CD4-positive, alpha-beta T cell treated with Interleukin-17A for 1 hour (primary cell): ENCODE measurements around the gene THNSL1.
"Not testable (repeated sequence)": the region's sequence is repeated elsewhere in the genome, so short reads cannot be mapped to it uniquely, and the experiment has no call there.

Experiments used
- DNase-seq: peaks from one replicate; pipeline ENCODE4 v3.0.0-alpha.2; 2020

Gene THNSL1

DNA sequence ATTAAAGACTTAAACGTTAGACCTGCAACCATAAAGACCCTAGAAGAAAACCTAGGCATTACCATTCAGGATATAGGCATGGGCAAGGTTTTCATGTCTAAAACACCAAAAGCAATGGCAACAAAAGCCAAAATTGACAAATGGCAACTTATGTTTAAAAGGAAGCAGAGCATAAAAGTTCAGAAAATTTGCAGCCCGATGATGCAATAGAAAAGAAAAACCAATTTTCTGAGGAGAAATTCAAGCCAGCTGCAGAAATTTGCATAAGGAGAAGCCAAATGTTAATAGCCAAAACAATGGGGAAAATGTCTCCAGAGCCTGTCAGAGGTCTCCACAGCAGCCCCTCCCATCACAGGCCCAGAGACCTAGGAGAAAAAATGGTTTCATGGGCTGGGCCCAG, 4.8 kb upstream of the THNSL1 start:
- DNase-seq = not testable (repeated sequence)

DNA sequence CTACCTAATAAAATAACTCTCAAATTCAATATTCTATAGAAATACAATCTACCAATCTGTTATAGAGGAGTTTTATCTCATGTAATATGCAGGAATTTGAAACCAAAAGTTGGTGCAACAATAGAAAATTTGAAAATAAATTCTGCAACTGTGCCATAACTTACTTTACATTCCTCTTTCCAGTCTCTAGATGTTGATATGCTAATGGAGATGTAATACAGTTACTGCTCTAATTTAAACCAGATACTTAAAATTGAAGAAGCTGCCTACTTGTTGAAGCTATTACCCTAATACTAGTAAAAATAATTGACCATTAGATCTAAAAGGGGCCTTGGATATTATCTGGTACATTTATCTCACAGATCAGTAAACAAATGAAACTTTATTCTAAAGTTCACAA, 1.8 kb upstream of the THNSL1 start:
- no peak for DNase-seq

DNA sequence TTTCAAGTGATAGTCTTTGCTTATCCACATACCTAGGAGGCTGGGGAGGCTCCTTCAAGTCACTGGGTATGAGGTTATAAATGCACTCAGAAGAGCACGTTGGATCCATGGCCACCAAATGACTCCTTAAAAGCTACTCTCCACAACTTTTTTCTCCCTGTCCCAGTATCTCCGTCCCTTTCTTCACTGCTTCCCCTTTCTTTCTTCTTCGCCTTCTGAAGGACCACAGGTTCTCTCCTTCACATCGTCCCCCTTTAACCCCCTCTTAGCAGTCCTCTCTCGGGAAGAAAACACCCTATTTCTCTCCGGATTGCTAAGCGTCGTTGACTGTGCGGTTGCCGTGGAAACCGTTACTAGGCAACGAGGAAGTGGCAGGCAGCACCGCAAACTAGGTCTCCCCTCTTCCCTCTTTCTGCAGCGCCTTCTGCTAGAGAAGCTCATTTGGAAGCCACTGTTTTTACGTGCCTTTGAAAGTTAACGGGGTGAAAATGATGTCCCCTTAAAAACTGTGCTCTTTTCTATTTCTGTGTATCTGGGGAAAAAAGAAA, 510 bp upstream of the THNSL1 start, which contains the start of gene ENKUR:
Gene ENKUR (minus strand): TSS at position 331 of the 548 bp plus-strand sequence. CDS start 222 bp downstream, at position 109.
- peak; percentile 94 for DNase-seq

DNA sequence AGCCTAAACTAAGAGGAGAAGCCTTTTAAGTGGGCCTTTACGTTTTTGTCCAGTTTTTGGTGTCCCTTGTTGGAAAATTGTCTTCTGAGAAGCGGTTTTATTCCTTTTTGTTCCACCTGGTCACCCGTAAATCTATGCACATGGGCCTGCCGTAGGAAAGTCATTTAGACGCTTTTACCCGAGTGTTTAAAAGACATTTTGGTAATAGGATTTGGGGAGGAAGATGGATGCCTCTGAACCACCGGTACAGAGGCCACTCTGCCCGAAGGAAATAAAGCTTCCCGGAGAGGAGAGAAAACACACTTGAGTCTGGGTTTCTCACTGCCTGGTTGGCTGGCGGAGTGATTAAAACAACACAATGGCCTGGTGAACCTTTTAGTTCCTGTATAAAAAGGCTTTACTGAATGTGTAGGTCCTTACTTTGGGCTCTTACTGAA, 760 bp downstream of the THNSL1 start:
- DNase-seq = no peak

DNA sequence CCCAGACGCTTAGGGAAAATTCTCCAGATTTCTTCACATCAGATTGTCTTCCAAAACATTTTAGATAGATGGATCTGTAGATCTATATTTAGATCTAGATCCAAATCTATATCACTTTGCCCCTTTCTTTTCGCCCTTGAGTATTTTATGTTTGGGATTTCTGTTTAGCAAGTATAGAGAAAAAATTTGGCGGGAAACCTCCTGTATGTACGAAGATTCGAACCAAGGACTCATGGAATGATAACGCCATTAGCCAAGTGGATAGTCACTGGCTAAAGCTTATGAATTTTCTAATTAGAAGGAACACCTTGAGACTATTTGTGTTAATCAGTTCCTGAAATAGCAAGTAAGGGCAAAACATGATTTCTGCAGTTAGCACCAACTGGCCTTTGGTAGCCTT, 1.2 kb downstream of the THNSL1 start:
- no peak for DNase-seq

DNA sequence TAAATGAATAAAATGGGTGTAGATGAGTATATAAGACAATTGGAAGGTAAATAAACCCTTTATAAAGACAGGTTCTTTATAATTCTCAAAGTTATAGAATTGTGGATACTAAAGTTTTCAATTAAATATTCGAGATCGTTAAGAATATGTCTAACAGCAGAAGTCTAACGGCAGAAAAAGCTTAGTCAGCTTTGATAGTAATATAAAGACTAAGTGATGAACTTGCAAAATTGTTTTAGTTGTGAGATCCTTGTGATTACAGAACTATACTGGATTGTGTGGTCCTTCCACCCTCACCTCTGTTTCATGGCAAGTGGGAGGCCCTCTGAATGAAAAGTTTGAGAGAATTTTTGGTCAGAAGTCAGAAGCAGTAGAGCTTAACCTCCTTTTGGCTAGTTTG, 2.3 kb downstream of the THNSL1 start:
- no peak for DNase-seq

DNA sequence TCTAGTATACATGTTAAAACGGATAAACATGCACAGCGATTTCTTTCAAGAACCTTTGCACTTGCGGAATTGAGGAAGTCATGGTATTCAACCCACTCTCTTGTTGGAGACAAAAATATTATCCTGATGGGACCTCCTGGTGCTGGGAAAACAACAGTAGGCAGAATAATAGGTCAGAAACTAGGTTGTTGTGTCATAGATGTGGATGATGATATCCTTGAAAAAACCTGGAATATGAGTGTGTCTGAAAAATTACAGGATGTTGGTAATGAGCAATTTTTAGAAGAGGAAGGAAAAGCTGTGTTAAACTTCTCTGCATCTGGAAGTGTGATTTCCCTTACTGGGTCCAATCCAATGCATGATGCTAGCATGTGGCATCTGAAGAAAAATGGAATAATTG, 6.9 kb downstream of the THNSL1 start:
- DNase-seq = no peak

DNA sequence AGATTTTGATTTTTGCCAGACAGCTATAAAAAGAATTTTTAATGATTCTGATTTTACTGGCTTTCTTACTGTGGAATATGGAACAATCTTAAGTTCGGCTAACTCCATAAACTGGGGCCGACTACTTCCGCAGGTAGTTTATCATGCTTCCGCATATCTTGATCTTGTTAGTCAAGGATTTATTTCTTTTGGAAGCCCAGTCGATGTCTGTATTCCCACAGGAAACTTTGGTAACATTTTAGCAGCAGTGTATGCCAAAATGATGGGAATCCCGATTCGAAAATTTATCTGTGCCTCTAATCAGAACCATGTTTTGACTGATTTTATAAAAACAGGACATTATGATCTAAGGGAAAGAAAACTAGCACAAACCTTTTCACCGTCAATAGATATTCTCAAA, 8.1 kb downstream of the THNSL1 start:
- DNase-seq = no peak

DNA sequence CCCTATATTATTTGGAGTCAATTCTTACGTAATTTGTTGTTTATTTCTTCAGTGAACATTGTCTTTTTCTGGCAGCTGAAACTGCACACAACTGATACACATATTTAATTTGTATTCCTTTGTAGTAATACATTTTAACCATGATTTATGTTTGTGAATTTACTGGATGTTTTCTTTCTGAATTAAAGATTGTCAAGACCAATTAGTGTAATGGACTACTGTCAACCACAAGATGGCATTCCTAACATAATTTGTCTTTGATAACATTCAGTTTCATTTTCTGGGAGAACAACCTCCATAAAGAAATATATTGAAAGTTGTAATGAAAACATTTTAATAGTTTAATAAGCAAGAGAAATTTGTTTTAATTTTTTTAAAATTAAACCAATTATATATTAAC, 10.1 kb downstream of the THNSL1 start:
- no peak for DNase-seq

DNA sequence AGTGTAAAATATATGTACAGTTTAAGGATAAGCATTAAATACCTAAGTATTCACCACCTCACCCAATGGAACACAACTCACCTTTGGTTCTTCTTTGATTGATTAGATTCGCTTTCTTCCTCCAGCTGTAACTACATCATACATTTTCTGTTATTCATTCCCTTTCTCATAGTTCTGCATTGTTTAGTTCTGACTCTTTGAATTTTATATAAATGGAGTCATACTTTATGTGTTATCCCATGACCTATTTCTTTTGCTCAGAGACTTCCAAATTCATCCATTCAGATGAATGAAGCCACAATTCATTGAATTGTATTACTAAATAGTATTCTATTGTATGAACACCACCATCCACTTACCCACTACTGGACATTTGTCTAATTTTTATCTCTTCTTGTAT, 12.3 kb downstream of the THNSL1 start:
- DNase-seq = no peak

DNA sequence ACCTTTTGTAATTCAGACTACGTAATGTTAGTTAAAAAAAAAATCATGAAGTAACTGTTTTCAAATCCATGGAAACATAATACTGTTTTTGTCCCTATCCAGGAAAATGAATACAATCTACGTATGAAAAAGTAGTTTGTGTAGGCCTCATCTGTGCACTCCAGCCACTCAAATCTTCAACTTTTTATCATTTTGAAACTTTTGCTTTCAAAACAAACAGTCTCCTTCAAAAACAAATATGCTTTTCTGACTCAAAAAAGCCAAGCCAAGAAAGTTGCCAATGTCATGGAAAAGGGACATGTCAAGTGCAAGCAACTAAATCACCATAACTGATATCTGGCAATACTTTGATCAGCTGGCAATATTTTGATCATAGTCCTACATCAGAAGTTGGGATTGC, 13.1 kb downstream of the THNSL1 start:
- DNase-seq = no peak

DNA sequence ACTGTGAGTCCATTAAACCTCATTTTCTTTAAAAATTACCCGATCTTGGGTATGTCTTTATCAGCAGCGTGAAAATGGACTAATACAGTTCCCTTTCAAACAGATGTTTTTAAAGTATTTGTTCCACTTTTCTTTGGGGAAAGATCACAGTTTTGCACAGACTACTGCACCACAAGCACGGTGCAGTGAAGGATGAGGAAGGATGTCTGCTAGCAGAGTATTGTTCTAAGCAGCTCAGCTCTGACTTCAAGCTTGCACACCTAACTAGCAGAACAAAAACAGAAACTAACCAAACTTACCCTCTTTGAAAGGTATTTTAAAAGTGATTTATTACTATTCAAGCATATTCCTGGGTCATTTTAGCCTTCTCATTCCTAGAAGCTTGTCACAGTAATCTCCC, 20.0 kb downstream of the THNSL1 start:
- DNase-seq = no peak

DNA sequence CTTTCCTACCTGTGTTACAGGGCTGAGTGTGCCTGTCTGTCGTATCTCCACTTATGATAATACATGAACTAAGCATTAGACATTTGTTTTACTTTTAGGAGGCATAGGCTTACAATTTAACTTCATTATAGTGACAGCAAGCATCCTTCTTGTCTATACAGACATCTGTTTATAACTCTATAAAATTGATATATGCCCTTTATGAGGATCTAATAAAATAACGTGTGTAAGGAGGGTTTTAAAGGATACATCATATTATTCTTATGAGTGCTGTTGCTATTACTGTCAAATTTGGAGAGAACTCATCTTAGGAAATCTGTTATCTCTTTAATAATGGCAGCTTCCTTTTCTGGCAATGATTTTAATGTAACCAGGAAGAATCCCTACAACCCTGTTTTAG, 21.9 kb downstream of the THNSL1 start:
- no peak for DNase-seq

DNA sequence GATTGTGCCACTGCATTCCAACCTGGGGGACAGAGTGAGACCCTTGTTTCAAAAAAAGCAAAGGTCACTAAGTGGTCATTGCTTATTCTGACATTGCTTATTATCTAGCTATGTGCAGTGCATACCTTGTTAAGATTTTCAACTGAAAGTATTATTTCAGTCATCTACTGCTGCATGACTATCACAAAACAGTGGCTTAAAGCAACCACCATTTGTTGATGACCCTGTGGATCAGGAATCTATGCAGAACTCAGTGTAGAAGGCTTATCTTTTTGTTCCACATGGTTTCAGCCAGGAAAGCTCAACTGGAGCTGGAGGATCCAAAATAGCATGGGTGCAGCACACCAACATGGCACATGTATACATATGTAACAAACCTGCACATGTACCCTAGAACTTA, 23.1 kb downstream of the THNSL1 start:
- no peak for DNase-seq

DNA sequence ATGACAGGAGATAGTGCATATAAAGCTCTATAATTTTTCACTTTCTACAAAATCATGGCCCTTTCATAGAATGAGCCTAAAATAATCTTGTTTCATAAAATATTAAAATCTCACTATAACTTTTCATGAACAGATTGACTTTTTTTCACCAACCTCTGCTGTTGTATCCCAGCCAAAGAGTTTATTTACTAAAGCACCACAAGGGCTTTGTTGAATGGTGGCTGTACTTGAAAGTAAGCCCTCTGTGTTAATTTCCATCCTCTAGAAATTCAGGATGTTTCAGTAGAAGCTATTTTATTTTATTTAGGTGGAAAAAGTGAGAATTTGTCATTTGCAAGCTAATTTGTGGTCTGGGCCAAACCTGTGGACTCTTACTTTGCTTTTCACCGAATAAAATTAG, 30.2 kb downstream of the THNSL1 start:
- no peak for DNase-seq

DNA sequence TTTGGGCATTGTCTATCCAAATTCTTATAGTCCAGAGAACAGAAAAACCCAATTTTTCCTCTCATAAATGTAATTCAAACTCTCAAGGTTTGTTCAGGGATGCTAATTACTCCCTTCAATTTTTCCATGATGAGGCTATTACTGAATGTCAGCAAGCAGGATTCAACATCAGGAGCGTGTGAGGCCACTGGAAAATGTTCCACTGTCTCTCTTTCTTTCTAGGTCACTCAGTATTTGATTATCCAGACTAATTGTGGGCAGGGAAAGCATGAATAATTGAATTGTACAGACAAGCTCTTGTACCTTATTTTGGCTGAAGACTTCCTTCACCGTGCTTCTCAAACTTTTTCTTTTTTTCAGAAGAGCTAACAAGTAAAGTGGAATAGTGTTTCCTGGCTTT, 30.7 kb downstream of the THNSL1 start:
- DNase-seq = no peak

DNA sequence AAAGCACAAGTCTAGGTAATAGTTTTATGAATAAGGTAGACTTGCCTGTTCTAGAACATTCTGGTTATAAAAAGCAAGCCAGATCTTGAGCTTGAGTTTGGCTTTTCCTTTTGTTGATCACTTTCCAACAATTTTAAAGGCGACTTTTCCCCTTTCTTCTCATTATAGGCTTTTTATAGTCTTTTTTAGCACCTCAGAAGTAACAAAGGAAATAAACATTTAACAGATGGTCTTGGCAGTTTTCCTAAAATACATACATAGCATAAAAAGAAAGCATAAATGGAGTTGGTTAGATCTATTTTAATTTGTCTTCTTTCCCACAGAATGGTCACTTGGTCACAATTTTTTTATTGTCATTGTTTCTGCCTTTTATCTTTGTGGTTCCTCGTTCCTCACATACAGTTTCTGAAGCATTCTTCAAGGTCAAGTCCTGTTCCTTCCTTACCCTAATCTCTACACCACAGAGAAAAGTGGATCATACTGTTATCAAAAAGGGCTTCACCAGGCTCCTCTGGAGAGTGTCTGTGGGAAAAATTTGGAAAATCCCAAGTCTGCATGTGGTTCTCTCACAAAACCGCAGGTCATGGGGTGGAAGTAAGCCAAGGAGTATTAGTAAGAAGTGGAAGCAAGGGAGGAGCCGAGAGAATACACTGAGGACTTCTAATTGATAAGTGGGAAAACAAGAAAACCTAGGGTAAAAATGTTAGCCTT, 31.3 kb downstream of the THNSL1 start:
- no peak for DNase-seq

DNA sequence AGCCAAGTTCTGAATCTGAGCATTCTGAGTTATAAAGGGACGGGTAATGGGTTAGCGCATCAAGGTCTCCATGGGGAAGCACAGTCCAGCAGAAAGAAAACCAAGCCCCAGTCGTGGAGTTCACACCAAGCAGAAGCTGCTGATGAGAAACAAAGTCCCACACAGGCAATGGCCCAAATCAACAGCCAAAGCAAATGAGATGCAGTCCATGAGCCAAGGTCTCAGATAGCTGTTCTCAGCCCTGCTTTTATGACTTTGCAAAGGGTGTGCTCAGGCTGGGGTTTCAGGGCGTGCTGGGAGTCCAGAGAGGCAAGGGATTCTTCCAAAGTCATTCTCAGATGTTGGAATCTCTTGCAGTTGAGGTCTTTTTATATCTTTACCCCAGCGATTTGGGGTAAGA, 32.0 kb downstream of the THNSL1 start:
- DNase-seq = no peak

DNA sequence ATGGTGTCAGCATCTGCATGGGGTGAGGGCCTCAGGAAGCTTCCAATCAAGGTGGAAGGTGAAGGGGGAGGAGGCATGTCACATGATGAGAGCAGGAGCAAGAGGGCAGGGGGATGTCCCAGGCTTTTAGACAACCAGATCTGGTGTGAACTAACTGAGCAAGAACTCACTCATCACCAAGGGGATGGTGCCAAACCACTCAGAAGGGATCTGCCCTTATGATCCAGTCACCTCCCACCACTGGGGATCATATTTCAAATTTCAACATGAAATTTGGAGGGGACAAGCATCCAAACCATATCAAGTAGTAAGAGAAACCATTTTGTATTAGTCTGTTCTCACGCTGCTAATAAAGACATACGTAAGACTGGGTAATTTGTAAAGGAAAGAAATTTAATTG, 33.6 kb downstream of the THNSL1 start:
- no peak for DNase-seq

DNA sequence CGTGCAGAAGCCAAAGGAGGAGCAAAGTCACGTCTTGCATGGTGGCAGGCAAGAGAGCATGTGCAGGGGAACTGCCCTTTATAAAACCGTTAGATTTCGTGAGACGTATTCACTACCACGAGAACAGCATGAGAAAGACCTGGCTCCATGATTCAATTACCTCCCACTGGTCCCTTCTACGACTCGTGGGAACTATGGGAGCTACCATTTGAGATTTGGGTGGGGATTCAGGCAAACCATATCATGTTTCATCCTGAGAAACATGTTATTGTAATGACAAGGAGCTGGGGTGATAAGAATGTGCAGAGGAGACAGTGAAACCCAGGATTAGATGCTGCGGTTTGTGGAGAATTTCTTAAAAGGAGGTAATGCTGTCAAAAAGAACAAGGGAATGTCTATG, 34.0 kb downstream of the THNSL1 start:
- DNase-seq = no peak

DNA sequence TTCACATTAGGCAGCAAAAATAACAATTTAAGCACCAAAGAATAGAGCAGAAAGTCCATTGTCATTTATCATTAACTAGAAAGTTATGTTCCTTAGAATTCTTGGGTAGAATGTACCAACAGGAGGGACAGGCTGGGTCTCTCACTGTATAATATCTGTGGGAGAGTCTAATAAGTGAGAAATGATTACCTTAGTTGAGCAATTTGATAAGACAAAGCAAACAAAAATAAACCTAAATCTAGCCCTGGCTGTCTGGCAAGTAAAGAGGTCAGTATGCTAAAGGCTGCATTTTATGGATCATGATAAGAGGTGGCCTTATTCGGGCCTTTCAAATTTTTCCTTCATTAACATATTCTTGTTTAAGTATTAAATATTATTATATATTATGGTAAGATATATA, 35.6 kb downstream of the THNSL1 start:
- no peak for DNase-seq

DNA sequence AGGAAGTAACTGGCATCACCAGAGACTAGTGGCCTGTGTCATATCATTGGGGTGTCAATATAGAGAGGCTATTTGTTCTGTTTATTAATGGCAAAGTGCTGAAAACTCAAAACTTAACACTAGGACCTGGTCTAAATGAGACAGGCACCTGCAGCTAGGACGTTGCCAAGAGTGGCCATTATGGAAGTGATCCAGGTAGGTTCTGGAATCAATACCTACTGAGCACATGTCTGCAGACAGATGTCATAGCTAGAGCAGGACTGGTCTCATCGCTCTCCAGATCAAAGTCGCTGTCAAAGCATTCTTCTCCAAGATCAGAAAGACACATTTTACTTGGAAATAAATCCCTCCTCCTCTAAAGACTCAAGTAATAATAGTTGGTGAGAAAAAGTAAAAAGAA, 40.3 kb downstream of the THNSL1 start:
- DNase-seq = no peak

DNA sequence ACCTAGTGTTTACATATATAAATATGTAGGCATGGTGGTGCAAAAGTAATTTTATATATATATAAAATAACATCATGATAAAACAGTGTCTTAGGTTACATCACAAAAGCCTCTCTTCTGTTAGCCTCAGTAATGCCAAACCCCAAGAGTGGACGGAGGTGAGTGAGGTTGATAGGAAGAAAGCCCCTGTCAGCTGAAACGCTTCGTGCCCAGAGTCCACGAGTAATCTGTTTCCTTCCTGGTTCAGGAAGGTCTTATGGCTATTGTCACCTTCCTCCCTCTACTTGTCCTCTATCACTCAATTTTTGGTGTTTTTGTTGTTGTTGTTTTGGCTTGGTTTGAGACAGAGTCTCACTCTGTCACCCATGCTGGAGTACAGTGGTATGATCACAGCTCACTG, 41.5 kb downstream of the THNSL1 start:
- DNase-seq = no peak

DNA sequence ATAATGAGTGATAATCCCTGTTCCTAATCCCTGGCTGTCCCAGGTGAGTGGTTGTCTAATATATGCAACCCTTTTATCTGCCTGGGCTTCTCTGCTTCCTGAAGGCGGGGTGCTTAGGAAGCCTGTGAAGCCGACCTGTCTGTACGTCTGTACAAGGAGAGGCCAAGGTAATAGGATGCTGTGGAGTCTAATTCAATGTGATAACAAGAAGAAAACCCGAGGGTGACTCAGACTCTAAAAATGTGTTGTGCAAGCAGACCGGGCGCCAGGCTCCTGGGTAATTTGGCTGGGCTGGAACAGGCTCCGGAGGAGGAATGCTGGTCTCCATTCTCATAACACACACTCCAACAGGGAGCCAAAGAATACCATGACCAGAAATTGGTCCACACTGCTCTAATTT, 43.6 kb downstream of the THNSL1 start:
- no peak for DNase-seq

DNA sequence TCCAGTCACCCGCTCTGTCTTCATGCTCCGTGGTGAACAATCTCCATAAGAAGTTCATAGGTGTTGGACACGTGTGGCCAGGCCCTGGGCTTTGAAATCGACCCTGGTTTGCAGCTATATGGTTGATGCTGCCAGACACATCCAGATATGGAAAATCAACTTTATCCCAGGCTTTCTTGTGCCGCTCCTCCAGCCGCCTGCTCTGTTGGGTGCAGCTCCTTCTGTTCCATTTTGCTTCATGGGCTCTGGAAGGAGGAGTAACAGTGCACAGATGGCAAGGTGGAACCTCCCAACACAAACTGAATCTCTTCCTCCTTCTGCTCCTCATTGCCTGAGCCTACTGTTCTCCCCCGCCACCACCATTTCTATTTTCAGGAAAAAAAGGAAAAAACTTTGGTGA, 44.7 kb downstream of the THNSL1 start:
- no peak for DNase-seq
